SK-N-MC (cell line): Measurements from ENCODE around the gene COPS2.

ENCODE experiments used
- EZH2 ChIP-seq: fragments of 200-600 bp; sonication (generic); IDR thresholded peaks from one replicate; pipeline ENCODE4 v1.6.1; 2017; ENCODE audit warnings: antibody characterized with exemption
- POLR2AphosphoS5 ChIP-seq: IDR thresholded peaks from 2 replicates; pipeline ENCODE4 v1.6.1; 2012; ENCODE audit warnings: mild to moderate bottlenecking, low read depth, low read length, borderline replicate concordance

- no peak for TF ChIP-seq EZH2
- TF ChIP-seq POLR2AphosphoS5 = no peak
Observed at GRCh38 chr15:49174902-49175301, 19.5 kb upstream of the COPS2 start.
